ENCODE results near the gene EPO.
"Not testable (repeated sequence)": the region's sequence is repeated elsewhere in the genome, so short reads cannot be mapped to it uniquely, and the experiment has no call there.

Gene EPO

DNA sequence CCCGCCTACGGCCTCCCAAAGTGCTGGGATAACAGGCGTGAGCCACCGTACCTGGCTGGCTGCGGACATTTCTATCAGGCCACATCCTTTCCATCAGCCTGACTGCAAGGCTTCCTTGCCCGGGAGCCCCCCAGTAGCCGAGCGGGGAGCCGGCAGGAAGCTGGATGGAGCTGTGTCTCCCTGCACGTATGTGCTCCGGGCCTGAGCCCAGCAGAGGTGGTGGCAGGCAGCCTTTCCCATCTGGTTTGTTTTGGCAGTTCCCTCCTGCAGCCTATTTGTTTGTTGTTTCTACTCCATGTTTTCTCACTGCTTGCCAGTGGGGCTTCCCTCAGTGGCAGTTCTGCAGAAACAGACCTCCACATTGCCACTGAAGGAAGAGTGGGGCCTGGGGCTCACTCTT is 8.9 kb upstream of the EPO start:
- Histone ChIP-seq H3K9ac (ENCODE audit: low read depth, low read length) (no peak overlapping the region), H3K36me3 (ENCODE audit: control insufficient read depth, insufficient read depth, low read length) (peaks cover 21% of the 10 kb centered on the region), H3K4me1 (ENCODE audit: control insufficient read depth, insufficient read depth, low read length) (peaks cover 5% of the 10 kb centered on the region; the same call in 1 of the 2 replicates), H3K9me3 (ENCODE audit: control insufficient read depth, insufficient read depth, low read length) (no peaks in the 10 kb centered on the region), H3K27ac (ENCODE audit: low read depth, low read length) (no peak overlapping the region), H3K4me3 (ENCODE audit: low read depth, low read length) (no peak overlapping the region), H3K27me3 (ENCODE audit: control insufficient read depth, insufficient read depth, low read length) (no peaks in the 10 kb centered on the region)

DNA sequence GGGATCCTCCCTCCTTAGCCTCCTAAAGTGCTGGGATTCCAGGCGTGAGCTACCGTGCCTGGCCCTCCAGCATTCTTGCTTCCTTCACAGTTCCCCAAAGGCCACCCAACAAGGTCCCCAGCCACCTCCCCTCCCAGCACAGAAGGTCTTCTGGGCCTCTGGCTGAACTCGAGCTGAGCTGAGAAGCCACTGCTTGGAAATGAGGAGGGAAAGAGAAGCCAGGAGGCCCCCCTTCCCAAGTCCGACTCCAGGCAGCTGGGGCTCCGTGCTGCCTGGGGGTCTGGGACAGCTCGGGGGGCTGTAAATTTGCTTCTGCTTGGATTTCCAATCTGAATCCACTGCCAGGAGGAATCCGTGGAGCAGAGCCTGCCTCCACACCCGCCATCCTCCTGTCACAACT is 5.5 kb upstream of the EPO start:
- H3K9me3 ChIP-seq (ENCODE audit: control insufficient read depth, insufficient read depth, low read length) = no peaks in the 10 kb centered on the region
- no peak overlapping the region for H3K27ac ChIP-seq (ENCODE audit: low read depth, low read length)
- H3K4me3 ChIP-seq (ENCODE audit: low read depth, low read length) = no peak overlapping the region
- peaks cover 4% of the 10 kb centered on the region for H3K27me3 ChIP-seq (ENCODE audit: control insufficient read depth, insufficient read depth, low read length)
- no peaks in the 10 kb centered on the region for H3K4me1 ChIP-seq (ENCODE audit: control insufficient read depth, insufficient read depth, low read length)
- no peaks in the 10 kb centered on the region for H3K36me3 ChIP-seq (ENCODE audit: control insufficient read depth, insufficient read depth, low read length)
- H3K9ac ChIP-seq (ENCODE audit: low read depth, low read length) = no peak overlapping the region

DNA sequence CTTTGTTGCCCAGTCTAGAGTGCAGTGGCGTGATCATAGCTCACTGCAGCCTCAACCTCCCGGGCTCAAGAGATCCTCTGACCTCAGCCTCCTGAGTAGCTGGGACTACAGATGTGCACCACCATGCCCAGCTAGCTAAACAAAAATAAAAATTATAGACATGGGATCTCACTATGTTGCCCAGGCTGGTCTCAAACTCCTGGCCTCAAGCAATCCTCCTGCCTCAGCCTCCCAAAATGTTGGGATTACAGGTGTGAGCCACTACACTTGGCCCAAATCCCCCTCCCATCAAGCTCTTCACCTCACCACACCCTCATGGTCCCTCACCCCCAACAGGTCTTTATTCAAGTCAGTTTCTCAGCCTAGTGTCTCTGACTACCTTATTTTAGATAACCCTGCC is 3.2 kb upstream of the EPO start:
- H3K4me1 ChIP-seq (ENCODE audit: control insufficient read depth, insufficient read depth, low read length); H3K27ac ChIP-seq (ENCODE audit: low read depth, low read length); H3K36me3 ChIP-seq (ENCODE audit: control insufficient read depth, insufficient read depth, low read length); H3K9ac ChIP-seq (ENCODE audit: low read depth, low read length); H3K9me3 ChIP-seq (ENCODE audit: control insufficient read depth, insufficient read depth, low read length); H3K4me3 ChIP-seq (ENCODE audit: low read depth, low read length): not testable (repeated sequence)
- H3K27me3 ChIP-seq (ENCODE audit: control insufficient read depth, insufficient read depth, low read length) = peaks cover 28% of the 10 kb centered on the region

DNA sequence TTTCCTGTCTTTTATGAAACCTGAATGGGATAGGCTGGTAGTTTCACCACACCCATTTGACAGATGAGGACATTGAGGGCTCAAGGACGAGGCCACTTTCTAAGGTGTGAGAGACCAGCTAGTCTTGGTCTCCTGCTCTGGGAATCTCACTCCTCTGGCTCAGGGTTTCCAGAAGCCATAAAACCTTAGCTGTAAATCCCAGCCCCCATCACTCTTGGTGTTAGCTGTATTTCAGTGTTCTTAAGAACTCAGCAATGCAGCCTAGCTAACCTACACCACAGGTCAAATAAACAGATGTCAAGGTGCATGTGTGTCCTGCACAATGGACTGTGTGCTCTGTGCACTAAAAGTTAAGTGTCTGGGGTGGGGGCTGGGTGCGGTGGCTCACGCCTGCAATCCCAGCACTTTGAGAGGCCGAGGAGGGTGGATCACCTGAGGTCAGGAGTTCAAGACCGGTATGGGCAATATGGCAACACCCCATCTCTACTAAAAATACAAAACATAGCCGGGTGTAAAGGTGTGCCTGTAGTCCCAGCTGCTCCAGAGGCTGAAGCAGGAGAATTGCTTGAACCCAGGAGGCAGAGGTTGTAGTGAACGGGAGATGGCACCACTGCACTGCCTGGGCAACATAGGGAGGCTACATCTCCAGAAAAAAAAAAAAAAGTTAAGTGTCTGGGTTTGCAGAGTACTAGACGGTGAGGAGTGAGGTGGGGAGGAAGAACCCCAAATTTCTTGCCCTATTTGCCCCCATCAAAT is 567 bp upstream of the EPO start:
- Histone ChIP-seq H3K4me1 (ENCODE audit: control insufficient read depth, insufficient read depth, low read length) (no peaks in the 10 kb centered on the region), H3K27ac (ENCODE audit: low read depth, low read length) (no peak overlapping the region)

DNA sequence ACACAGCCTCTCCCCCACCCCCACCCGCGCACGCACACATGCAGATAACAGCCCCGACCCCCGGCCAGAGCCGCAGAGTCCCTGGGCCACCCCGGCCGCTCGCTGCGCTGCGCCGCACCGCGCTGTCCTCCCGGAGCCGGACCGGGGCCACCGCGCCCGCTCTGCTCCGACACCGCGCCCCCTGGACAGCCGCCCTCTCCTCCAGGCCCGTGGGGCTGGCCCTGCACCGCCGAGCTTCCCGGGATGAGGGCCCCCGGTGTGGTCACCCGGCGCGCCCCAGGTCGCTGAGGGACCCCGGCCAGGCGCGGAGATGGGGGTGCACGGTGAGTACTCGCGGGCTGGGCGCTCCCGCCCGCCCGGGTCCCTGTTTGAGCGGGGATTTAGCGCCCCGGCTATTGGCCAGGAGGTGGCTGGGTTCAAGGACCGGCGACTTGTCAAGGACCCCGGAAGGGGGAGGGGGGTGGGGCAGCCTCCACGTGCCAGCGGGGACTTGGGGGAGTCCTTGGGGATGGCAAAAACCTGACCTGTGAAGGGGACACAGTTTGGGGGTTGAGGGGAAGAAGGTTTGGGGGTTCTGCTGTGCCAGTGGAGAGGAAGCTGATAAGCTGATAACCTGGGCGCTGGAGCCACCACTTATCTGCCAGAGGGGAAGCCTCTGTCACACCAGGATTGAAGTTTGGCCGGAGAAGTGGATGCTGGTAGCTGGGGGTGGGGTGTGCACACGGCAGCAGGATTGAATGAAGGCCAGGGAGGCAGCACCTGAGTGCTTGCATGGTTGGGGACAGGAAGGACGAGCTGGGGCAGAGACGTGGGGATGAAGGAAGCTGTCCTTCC is 620 bp downstream of the EPO start:
- H3K27ac ChIP-seq (ENCODE audit: low read depth, low read length) = no peak overlapping the region
- H3K9me3 ChIP-seq (ENCODE audit: control insufficient read depth, insufficient read depth, low read length) = no peaks in the 10 kb centered on the region
- H3K4me3 ChIP-seq (ENCODE audit: low read depth, low read length) = peak overlapping the region; percentile 59; the same call in 1 of the 2 replicates
- no peaks in the 10 kb centered on the region for H3K4me1 ChIP-seq (ENCODE audit: control insufficient read depth, insufficient read depth, low read length)
- no peaks in the 10 kb centered on the region for H3K36me3 ChIP-seq (ENCODE audit: control insufficient read depth, insufficient read depth, low read length)
- H3K9ac ChIP-seq (ENCODE audit: low read depth, low read length) = no peak overlapping the region
- peaks cover 35% of the 10 kb centered on the region for H3K27me3 ChIP-seq (ENCODE audit: control insufficient read depth, insufficient read depth, low read length)

More for the DNA sequence above, 567 bp upstream of the EPO start:
- H3K4me3 ChIP-seq (ENCODE audit: low read depth, low read length) = peak overlapping the region; percentile 59
- H3K9me3 ChIP-seq (ENCODE audit: control insufficient read depth, insufficient read depth, low read length) = no peaks in the 10 kb centered on the region
- no peak overlapping the region for H3K9ac ChIP-seq (ENCODE audit: low read depth, low read length)
- peaks cover 35% of the 10 kb centered on the region for H3K27me3 ChIP-seq (ENCODE audit: control insufficient read depth, insufficient read depth, low read length)
- no peaks in the 10 kb centered on the region for H3K36me3 ChIP-seq (ENCODE audit: control insufficient read depth, insufficient read depth, low read length)

DNA sequence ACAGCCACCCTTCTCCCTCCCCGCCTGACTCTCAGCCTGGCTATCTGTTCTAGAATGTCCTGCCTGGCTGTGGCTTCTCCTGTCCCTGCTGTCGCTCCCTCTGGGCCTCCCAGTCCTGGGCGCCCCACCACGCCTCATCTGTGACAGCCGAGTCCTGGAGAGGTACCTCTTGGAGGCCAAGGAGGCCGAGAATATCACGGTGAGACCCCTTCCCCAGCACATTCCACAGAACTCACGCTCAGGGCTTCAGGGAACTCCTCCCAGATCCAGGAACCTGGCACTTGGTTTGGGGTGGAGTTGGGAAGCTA is 1.2 kb downstream of the EPO start:
- Histone ChIP-seq H3K27me3 (ENCODE audit: control insufficient read depth, insufficient read depth, low read length) (peaks cover 35% of the 10 kb centered on the region), H3K27ac (ENCODE audit: low read depth, low read length) (no peak overlapping the region), H3K9ac (ENCODE audit: low read depth, low read length) (no peak overlapping the region), H3K36me3 (ENCODE audit: control insufficient read depth, insufficient read depth, low read length) (no peaks in the 10 kb centered on the region), H3K4me3 (ENCODE audit: low read depth, low read length) (no peak overlapping the region), H3K4me1 (ENCODE audit: control insufficient read depth, insufficient read depth, low read length) (no peaks in the 10 kb centered on the region), H3K9me3 (ENCODE audit: control insufficient read depth, insufficient read depth, low read length) (no peaks in the 10 kb centered on the region)

DNA sequence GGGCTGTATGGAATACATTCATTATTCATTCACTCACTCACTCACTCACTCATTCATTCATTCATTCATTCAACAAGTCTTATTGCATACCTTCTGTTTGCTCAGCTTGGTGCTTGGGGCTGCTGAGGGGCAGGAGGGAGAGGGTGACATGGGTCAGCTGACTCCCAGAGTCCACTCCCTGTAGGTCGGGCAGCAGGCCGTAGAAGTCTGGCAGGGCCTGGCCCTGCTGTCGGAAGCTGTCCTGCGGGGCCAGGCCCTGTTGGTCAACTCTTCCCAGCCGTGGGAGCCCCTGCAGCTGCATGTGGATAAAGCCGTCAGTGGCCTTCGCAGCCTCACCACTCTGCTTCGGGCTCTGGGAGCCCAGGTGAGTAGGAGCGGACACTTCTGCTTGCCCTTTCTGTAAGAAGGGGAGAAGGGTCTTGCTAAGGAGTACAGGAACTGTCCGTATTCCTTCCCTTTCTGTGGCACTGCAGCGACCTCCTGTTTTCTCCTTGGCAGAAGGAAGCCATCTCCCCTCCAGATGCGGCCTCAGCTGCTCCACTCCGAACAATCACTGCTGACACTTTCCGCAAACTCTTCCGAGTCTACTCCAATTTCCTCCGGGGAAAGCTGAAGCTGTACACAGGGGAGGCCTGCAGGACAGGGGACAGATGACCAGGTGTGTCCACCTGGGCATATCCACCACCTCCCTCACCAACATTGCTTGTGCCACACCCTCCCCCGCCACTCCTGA is 2.4 kb downstream of the EPO start:
- no peaks in the 10 kb centered on the region for H3K4me1 ChIP-seq (ENCODE audit: control insufficient read depth, insufficient read depth, low read length)

DNA sequence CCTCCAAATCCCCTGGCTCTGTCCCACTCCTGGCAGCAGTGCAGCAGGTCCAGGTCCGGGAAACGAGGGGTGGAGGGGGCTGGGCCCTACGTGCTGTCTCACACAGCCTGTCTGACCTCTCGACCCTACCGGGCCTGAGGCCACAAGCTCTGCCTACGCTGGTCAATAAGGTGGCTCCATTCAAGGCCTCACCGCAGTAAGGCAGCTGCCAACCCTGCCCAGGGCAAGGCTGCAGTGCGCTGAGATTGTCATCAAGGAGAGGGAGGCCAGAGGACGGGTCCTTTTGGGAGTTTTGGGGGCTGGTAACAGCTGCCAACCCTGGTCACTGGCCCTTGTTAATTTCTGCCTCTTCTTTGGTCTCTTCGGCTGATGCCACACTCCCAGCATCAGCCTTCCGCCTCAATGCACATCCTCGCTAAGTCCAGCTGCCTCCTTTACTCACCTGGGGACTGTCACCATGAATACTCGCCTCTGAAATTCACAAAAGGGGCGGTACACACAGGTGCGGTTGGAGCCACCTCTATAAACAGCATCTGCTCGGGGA is 3.5 kb downstream of the EPO start:
- Histone ChIP-seq H3K9ac (ENCODE audit: low read depth, low read length) (no peak overlapping the region), H3K36me3 (ENCODE audit: control insufficient read depth, insufficient read depth, low read length) (no peaks in the 10 kb centered on the region), H3K27ac (ENCODE audit: low read depth, low read length) (no peak overlapping the region), H3K27me3 (ENCODE audit: control insufficient read depth, insufficient read depth, low read length) (peaks cover 35% of the 10 kb centered on the region), H3K9me3 (ENCODE audit: control insufficient read depth, insufficient read depth, low read length) (no peaks in the 10 kb centered on the region), H3K4me3 (ENCODE audit: low read depth, low read length) (no peak overlapping the region), H3K4me1 (ENCODE audit: control insufficient read depth, insufficient read depth, low read length) (no peaks in the 10 kb centered on the region)

More for the DNA sequence above, 2.4 kb downstream of the EPO start:
- H3K9ac ChIP-seq (ENCODE audit: low read depth, low read length) = no peak overlapping the region
- H3K36me3 ChIP-seq (ENCODE audit: control insufficient read depth, insufficient read depth, low read length) = no peaks in the 10 kb centered on the region
- H3K9me3 ChIP-seq (ENCODE audit: control insufficient read depth, insufficient read depth, low read length) = no peaks in the 10 kb centered on the region
- no peak overlapping the region for H3K27ac ChIP-seq (ENCODE audit: low read depth, low read length)
- H3K4me3 ChIP-seq (ENCODE audit: low read depth, low read length) = no peak overlapping the region
- H3K27me3 ChIP-seq (ENCODE audit: control insufficient read depth, insufficient read depth, low read length) = peaks cover 35% of the 10 kb centered on the region

DNA sequence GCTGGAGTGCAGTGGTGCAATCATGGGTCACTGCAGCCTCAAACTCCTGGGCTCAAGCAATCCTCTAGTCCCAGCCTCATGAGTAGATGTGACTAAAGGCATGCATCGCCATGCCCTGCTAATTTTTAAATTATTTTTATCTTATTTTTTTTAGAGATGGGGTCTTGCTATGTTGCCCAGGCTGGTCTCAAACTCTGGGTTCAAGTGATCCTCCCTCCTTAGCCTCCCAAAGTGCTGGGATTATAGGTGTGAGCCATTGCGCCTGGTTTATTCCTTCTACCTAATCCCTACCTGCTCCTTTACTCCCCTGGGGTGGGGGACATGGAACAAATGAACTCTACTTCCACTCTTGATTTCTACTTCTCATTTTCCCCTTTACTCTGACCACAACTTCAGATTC is 4.1 kb downstream of the EPO start:
- not testable (repeated sequence) for H3K36me3 ChIP-seq (ENCODE audit: control insufficient read depth, insufficient read depth, low read length); H3K9ac ChIP-seq (ENCODE audit: low read depth, low read length); H3K4me3 ChIP-seq (ENCODE audit: low read depth, low read length); H3K9me3 ChIP-seq (ENCODE audit: control insufficient read depth, insufficient read depth, low read length); H3K4me1 ChIP-seq (ENCODE audit: control insufficient read depth, insufficient read depth, low read length); H3K27ac ChIP-seq (ENCODE audit: low read depth, low read length)
- H3K27me3 ChIP-seq (ENCODE audit: control insufficient read depth, insufficient read depth, low read length) = peaks cover 35% of the 10 kb centered on the region

DNA sequence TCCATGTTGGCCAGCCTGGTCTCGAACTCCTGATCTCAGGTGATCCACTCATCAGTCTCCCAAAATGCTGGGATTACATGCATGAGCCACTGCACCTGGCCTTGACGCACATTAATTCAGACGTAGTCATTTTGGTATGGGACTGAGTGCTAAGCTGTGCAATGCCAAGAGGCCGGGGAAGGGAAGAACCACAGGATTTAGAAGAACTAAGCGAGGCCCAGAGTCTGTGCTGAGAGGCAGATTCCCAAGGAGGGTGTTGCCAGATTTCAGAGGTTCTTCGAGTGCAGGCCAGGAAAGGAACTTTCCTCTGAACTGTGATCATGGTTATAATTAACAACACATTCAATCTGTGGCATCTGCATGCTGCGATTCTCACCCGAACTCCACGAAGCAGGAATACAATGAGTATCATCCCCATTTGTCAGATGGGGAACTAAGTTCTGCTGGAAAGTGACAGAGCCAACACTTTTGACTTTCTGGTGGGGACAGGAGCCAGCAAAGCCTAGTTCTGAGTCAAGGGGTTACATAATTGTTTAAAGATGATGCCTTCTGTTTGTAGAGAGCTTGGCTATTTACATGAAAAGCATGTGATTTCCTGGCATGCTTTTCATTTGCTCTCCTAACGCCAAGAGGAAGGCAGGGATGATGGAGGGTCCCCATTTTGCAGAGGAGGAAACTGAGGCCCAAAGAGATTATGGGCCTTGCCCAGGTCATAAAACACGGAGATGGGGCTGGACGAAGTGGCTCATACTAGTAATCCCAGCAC is 6.9 kb downstream of the EPO start:
- Histone ChIP-seq H3K4me1 (ENCODE audit: control insufficient read depth, insufficient read depth, low read length) (no peaks in the 10 kb centered on the region), H3K27me3 (ENCODE audit: control insufficient read depth, insufficient read depth, low read length) (peaks cover 7% of the 10 kb centered on the region), H3K27ac (ENCODE audit: low read depth, low read length) (no peak overlapping the region), H3K36me3 (ENCODE audit: control insufficient read depth, insufficient read depth, low read length) (no peaks in the 10 kb centered on the region), H3K9me3 (ENCODE audit: control insufficient read depth, insufficient read depth, low read length) (no peaks in the 10 kb centered on the region), H3K9ac (ENCODE audit: low read depth, low read length) (no peak overlapping the region), H3K4me3 (ENCODE audit: low read depth, low read length) (no peak overlapping the region)

Measured in HUES48 (cell line).